Small intestine (tissue), 7 donors: Measurements from ENCODE around the gene PNKP. TPM values are rescaled to one million over a fixed set of nuclear protein-coding genes. Genes with fewer than 3 reads are reported as not detected.
A peak's percentile ranks its signal among the peaks of the same experiment; 100 is the strongest.

ENCODE experiments used
- DNase-seq, 2 donors: peaks; one replicate each; pipeline versions ENCODE4 v3.0.0 to v3.0.0-alpha.2; 2013
- FAIRE-seq: peaks from 2 replicates; lab custom pipeline; 2012; peaks lifted over from hg19 to GRCh38; lab: Jason Lieb, UNC
- H3K27ac ChIP-seq, 3 donors: one replicate each; pipeline ENCODE4 v1.5.1; 2013; ENCODE audit warnings: low read length in 2 of 3, mild to moderate bottlenecking in 2 of 3, control low read depth in 1 of 3, inconsistent platforms in 1 of 3, low read depth in 1 of 3, moderate library complexity in 1 of 3
- H3K27me3 ChIP-seq, 3 donors: one replicate each; pipeline ENCODE4 v1.6.1; 2013; ENCODE audit warnings: low read length in 3 of 3, inconsistent platforms in 1 of 3; ENCODE audit not compliant: control insufficient read depth in 3 of 3, insufficient read depth in 3 of 3
- H3K36me3 ChIP-seq, 3 donors: one replicate each; pipeline ENCODE4 v1.6.1; 2013; ENCODE audit warnings: low read length in 3 of 3, inconsistent platforms in 1 of 3, low read depth in 1 of 3, mild to moderate bottlenecking in 1 of 3, moderate library complexity in 1 of 3; ENCODE audit not compliant: control insufficient read depth in 3 of 3, insufficient read depth in 2 of 3
- H3K4me1 ChIP-seq, 3 donors: one replicate each; pipeline ENCODE4 v1.6.1; 2013; ENCODE audit warnings: low read length in 2 of 3, inconsistent platforms in 1 of 3, low read depth in 1 of 3, mild to moderate bottlenecking in 1 of 3, moderate library complexity in 1 of 3; ENCODE audit not compliant: control insufficient read depth in 3 of 3, insufficient read depth in 2 of 3
- H3K4me3 ChIP-seq, 3 donors: one replicate each; pipeline ENCODE4 v1.5.1; 2013; ENCODE audit warnings: low read length in 3 of 3, control low read depth in 1 of 3, inconsistent platforms in 1 of 3, low read depth in 1 of 3, mild to moderate bottlenecking in 1 of 3, moderate library complexity in 1 of 3
- H3K9me3 ChIP-seq, 2 donors: one replicate each; pipeline ENCODE4 v1.6.1; 2013; ENCODE audit warnings: low read depth in 1 of 2, low read length in 1 of 2; ENCODE audit not compliant: control insufficient read depth in 2 of 2, insufficient read depth in 1 of 2
- WGBS, 3 donors: extraction: QIAGEN DNeasy Blood & Tissue Kit; methylation state at CpG; one replicate each; pipeline ENCODE4 v1.1.7; 2013; 5-methylcytosine and 5-hydroxymethylcytosine counted together
- polyA plus RNA-seq, 4 donors: library from polyadenylated mRNA; stranded (reverse) in 3 of 4; unstranded in 1 of 4; fragments of 200-250 nt in 3 of 4; fragments of 120-200 nt in 1 of 4; gene quantifications; one replicate each; pipeline versions ENCODE4 v1.2.1 to v1.2.3, GENCODE V29; 2013
- donor health status: healthy with polysubstance abuse.
- donor health status: control.
- donor health status: control.
- donor health status: Bipolar disorder and iron deficiency.
- donor health status: healthy.

PNKP gene
- polyA plus RNA-seq, 4 donors, result 45.9 to 57.0 (median 49.7) TPM

- FAIRE-seq, result no peak
- 62 to 87% (median 73%) methylated on average over 10 of the region's 10 CpGs for WGBS, 3 donors
- Histone ChIP-seq H3K27me3 (no peaks in the 10 kb centered on the region), H3K36me3 (peaks cover 26 to 70% (median 37%) of the 10 kb centered on the region in 3 donors), H3K27ac (no peak overlapping the region), H3K9me3 (peaks cover 0 to 9% of the 10 kb centered on the region in 2 donors), H3K4me1 (peaks cover 0 to 15% (median 3%) of the 10 kb centered on the region in 3 donors), H3K4me3 (no peak overlapping the region)
- DNase-seq, result peak in 1 of 2 donors; percentile 76
These were observed 12.9 kb upstream of the PNKP start for GRCh38 chr19:49880162-49880869.

- no peak overlapping the region for H3K4me3 ChIP-seq
- peaks cover 0 to 9% of the 10 kb centered on the region in 2 donors for H3K9me3 ChIP-seq
- peaks cover 20 to 67% (median 33%) of the 10 kb centered on the region in 3 donors for H3K36me3 ChIP-seq
- no peak for FAIRE-seq
- H3K27me3 ChIP-seq, result no peaks in the 10 kb centered on the region
- H3K4me1 ChIP-seq, result peaks cover 0 to 19% (median 4%) of the 10 kb centered on the region in 3 donors
- 96 to 97% (median 96%) methylated on average over 12 of the region's 12 CpGs for WGBS, 3 donors
- DNase-seq, result peak in 1 of 2 donors; percentile 30
- H3K27ac ChIP-seq, result no peak overlapping the region
These were observed 12.0 kb upstream of the PNKP start for GRCh38 chr19:49879243-49879963.

- peaks cover 16 to 67% (median 26%) of the 10 kb centered on the region in 3 donors for H3K36me3 ChIP-seq
- no peak for FAIRE-seq
- H3K27me3 ChIP-seq, result no peaks in the 10 kb centered on the region
- H3K4me3 ChIP-seq, result peak overlapping the region in 1 of 3 donors; percentile 83
- H3K27ac ChIP-seq, result peak overlapping the region in 2 of 3 donors; percentile 98 to 99
- peaks cover 0 to 9% of the 10 kb centered on the region in 2 donors for H3K9me3 ChIP-seq
- DNase-seq, result no peak
- peaks cover 0 to 19% (median 4%) of the 10 kb centered on the region in 3 donors for H3K4me1 ChIP-seq
- 87 to 92% (median 88%) methylated on average over 9 of the region's 9 CpGs for WGBS, 3 donors
These were observed 11.3 kb upstream of the PNKP start for GRCh38 chr19:49878744-49879070.

- Histone ChIP-seq H3K9me3 (peaks cover 0 to 7% of the 10 kb centered on the region in 2 donors), H3K27me3 (no peaks in the 10 kb centered on the region), H3K27ac (peak overlapping the region; percentile 79 to 99 (median 98)), H3K4me3 (peak overlapping the region; percentile 45 to 83 (median 61)), H3K4me1 (peaks cover 0 to 19% (median 4%) of the 10 kb centered on the region in 3 donors), H3K36me3 (peaks cover 10 to 64% (median 20%) of the 10 kb centered on the region in 3 donors)
- FAIRE-seq (no peak), DNase-seq (peak; percentile 99)
- WGBS, 3 donors, result 8 to 10% (median 8%) methylated on average over 30 to 41 of the region's 41 CpGs
These were observed 10.7 kb upstream of the PNKP start for GRCh38 chr19:49877879-49878743.

GRCh38 chr19:49877020-49877878 lies 9.9 kb upstream of the PNKP start, which contains the start of the genes AKT1S1 and TBC1D17:
AKT1S1 (minus strand) TSS chr19:49877355; CDS start chr19:49873295, 4,060 bp downstream.
TBC1D17 (plus strand) TSS chr19:49877702; CDS start chr19:49877724, 22 bp downstream.
- Histone ChIP-seq H3K27ac (peak within 1 kb of the TSS; percentile 96 to 99 (median 98)), H3K9me3 (no peaks in the 10 kb centered on the region), H3K4me3 (peak within 1 kb of the TSS; percentile 78 to 83 (median 80)), H3K4me1 (peaks cover 0 to 19% (median 4%) of the 10 kb centered on the region in 3 donors), H3K36me3 (peaks cover 2 to 62% (median 11%) of the 10 kb centered on the region in 3 donors), H3K27me3 (no peaks in the 10 kb centered on the region)
- whole genome bisulfite sequencing, 3 donors, result 0% methylated on average over 61 of the region's 61 CpGs
- FAIRE-seq (peak; percentile 49), DNase-seq (peak; percentile 100)

GRCh38 chr19:49876422-49877019 lies 9.1 kb upstream of the PNKP start:
- FAIRE-seq (no peak), DNase-seq (peak; percentile 98 to 99)
- H3K36me3 ChIP-seq, result peaks cover 0 to 62% (median 6%) of the 10 kb centered on the region in 3 donors
- peak overlapping the region; percentile 78 to 83 (median 80) for H3K4me3 ChIP-seq
- H3K27ac ChIP-seq, result peak overlapping the region; percentile 96 to 99 (median 98)
- H3K27me3 ChIP-seq, result no peaks in the 10 kb centered on the region
- H3K4me1 ChIP-seq, result peaks cover 0 to 19% (median 4%) of the 10 kb centered on the region in 3 donors
- WGBS, 3 donors, result 0% methylated on average over 37 to 46 of the region's 46 CpGs
- no peaks in the 10 kb centered on the region for H3K9me3 ChIP-seq

- DNase-seq (peak in 1 of 2 donors; percentile 79), FAIRE-seq (no peak)
- Histone ChIP-seq H3K4me1 (peaks cover 0 to 19% (median 4%) of the 10 kb centered on the region in 3 donors), H3K4me3 (peak overlapping the region; percentile 78 to 83 (median 80)), H3K27me3 (no peaks in the 10 kb centered on the region), H3K27ac (peak overlapping the region; percentile 86 to 99 (median 98)), H3K9me3 (no peaks in the 10 kb centered on the region), H3K36me3 (peaks cover 0 to 62% (median 2%) of the 10 kb centered on the region in 3 donors)
- WGBS, 3 donors, result 1 to 2% (median 1%) methylated on average over 23 to 28 of the region's 28 CpGs
These were observed 8.6 kb upstream of the PNKP start for GRCh38 chr19:49875857-49876421.
